ENCODE measurements around the gene SRBD1. TPM values are rescaled to one million over a fixed set of nuclear protein-coding genes. Genes with fewer than 3 reads are reported as not detected.

SRBD1 gene
- total RNA-seq, 3 donors from 2014 or later (not counting 1 experiment from before 2014, with no cell fraction given), result 34.5 to 40.0 (median 38.8) TPM

DNA sequence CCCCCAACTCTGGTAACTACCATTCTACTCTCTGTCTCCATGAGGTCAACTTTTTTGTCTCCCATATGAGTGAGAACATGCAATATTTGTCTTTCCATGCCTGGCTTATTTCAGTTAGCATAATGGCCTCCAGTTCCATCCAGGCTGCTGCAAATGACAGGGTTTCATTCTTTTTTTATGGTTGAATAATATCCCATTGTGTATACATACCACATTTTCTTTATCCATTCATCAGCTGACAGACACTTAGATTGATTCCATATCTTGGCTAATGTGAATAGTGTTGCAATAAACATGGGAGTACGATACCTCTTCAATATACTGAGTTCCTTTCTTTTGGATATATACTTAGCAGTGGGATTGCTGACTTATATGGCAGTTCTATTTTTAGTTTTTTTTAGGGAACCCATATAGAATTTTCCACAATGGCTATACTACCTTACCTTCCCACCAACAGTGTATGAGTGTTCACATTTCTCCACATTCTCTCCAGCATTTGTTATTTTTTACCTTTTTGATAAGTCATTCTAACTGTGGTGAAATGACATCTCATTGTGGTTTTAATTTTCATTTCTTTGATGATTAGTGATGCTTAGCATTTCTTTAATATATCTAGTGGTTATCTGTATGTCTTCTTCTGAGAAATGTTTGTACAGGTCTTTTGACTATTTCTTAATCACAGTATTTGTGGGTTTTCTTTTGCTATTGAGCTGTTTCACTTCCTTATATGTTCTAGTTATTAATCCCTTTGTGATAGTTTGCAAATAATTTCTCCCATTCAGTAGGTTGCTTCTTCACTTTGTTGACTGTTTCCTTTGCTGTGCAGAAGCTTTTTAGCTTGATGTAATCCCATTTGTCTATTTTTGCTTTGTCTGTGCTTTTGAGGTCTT is 112.2 kb downstream of the SRBD1 start:
- DNase-seq, result no peak
- Histone ChIP-seq H3K4me3 (ENCODE audit: low read length) (no peak overlapping the region), H3K27ac (ENCODE audit: low read length) (no peak overlapping the region), H3K4me1 (ENCODE audit: control insufficient read depth, insufficient read depth, low read length) (no peaks in the 10 kb centered on the region), H3K36me3 (ENCODE audit: control insufficient read depth, insufficient read depth, low read length) (no peaks in the 10 kb centered on the region), H3K9me3 (ENCODE audit: control insufficient read depth, insufficient read depth, low read length) (peaks cover 6% of the 10 kb centered on the region), H3K27me3 (ENCODE audit: control insufficient read depth, insufficient read depth, low read length) (no peaks in the 10 kb centered on the region)
- ATAC-seq, result no peak
- Mint-ChIP-seq H3K4me1 (peaks cover 0 to 11% of the 10 kb centered on the region in 2 donors), H3K27ac (no peak overlapping the region), H3K27me3 (ENCODE audit: low read depth in 2 of 2) (no peaks in the 10 kb centered on the region), H3K4me3 (no peak overlapping the region), H3K9me3 (no peaks in the 10 kb centered on the region), H3K36me3 (no peaks in the 10 kb centered on the region)
- no CpG with 5 or more reads among the region's 1 CpG for WGBS (ENCODE audit: insufficient coverage)
- intact Hi-C loops (cut with micrococcal nuclease), result no loop called here
- TF ChIP-seq, protein P1, sequence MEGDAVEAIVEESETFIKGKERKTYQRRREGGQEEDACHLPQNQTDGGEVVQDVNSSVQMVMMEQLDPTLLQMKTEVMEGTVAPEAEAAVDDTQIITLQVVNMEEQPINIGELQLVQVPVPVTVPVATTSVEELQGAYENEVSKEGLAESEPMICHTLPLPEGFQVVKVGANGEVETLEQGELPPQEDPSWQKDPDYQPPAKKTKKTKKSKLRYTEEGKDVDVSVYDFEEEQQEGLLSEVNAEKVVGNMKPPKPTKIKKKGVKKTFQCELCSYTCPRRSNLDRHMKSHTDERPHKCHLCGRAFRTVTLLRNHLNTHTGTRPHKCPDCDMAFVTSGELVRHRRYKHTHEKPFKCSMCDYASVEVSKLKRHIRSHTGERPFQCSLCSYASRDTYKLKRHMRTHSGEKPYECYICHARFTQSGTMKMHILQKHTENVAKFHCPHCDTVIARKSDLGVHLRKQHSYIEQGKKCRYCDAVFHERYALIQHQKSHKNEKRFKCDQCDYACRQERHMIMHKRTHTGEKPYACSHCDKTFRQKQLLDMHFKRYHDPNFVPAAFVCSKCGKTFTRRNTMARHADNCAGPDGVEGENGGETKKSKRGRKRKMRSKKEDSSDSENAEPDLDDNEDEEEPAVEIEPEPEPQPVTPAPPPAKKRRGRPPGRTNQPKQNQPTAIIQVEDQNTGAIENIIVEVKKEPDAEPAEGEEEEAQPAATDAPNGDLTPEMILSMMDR (IDR thresholded peaks at IDR 0.05), result no peak

- no peaks in the 10 kb centered on the region for H3K36me3 ChIP-seq (ENCODE audit: control insufficient read depth, insufficient read depth, low read length)
- Mint-ChIP-seq H3K4me1 (peaks cover 0 to 11% of the 10 kb centered on the region in 2 donors), H3K27ac (no peak overlapping the region), H3K4me3 (no peak overlapping the region), H3K9me3 (no peaks in the 10 kb centered on the region), H3K27me3 (ENCODE audit: low read depth in 2 of 2) (no peaks in the 10 kb centered on the region), H3K36me3 (no peaks in the 10 kb centered on the region)
- no peak for ATAC-seq
- no peaks in the 10 kb centered on the region for H3K27me3 ChIP-seq (ENCODE audit: control insufficient read depth, insufficient read depth, low read length)
- H3K4me1 ChIP-seq (ENCODE audit: control insufficient read depth, insufficient read depth, low read length), result no peaks in the 10 kb centered on the region
- intact Hi-C loops (cut with micrococcal nuclease), result no loop called here
- no peak overlapping the region for H3K27ac ChIP-seq (ENCODE audit: low read length)
- WGBS (ENCODE audit: insufficient coverage), result 47% methylated on average over 1 of the region's 2 CpGs
- TF ChIP-seq, protein P1 (IDR thresholded peaks at IDR 0.05), result no peak
- DNase-seq, result no peak
- peaks cover 6% of the 10 kb centered on the region for H3K9me3 ChIP-seq (ENCODE audit: control insufficient read depth, insufficient read depth, low read length)
- H3K4me3 ChIP-seq (ENCODE audit: low read length), result no peak overlapping the region
Measured at GRCh38 chr2:45497355-45497754, 113.7 kb downstream of the SRBD1 start.

- no peaks in the 10 kb centered on the region for H3K27me3 Mint-ChIP-seq (ENCODE audit: low read depth in 2 of 2)
- intact Hi-C loops (cut with micrococcal nuclease), result no loop called here
- no peak overlapping the region for H3K27ac Mint-ChIP-seq
- peaks cover 0 to 11% of the 10 kb centered on the region in 2 donors for H3K4me1 Mint-ChIP-seq
- 89% methylated on average over 2 of the region's 2 CpGs for WGBS (ENCODE audit: insufficient coverage)
- no peak for DNase-seq
- Histone ChIP-seq H3K4me1 (ENCODE audit: control insufficient read depth, insufficient read depth, low read length) (no peaks in the 10 kb centered on the region), H3K9me3 (ENCODE audit: control insufficient read depth, insufficient read depth, low read length) (peaks cover 6% of the 10 kb centered on the region), H3K27me3 (ENCODE audit: control insufficient read depth, insufficient read depth, low read length) (no peaks in the 10 kb centered on the region), H3K4me3 (ENCODE audit: low read length) (no peak overlapping the region), H3K27ac (ENCODE audit: low read length) (no peak overlapping the region), H3K36me3 (ENCODE audit: control insufficient read depth, insufficient read depth, low read length) (no peaks in the 10 kb centered on the region)
- TF ChIP-seq, protein P1 (IDR thresholded peaks at IDR 0.05), result no peak
- no peaks in the 10 kb centered on the region for H3K9me3 Mint-ChIP-seq
- H3K36me3 Mint-ChIP-seq, result no peaks in the 10 kb centered on the region
- no peak for ATAC-seq
- H3K4me3 Mint-ChIP-seq, result no peak overlapping the region
Measured at GRCh38 chr2:45496869-45497268, 114.2 kb downstream of the SRBD1 start.
